NT2/D1 (cell line): Measurements from ENCODE around the gene RBM42.

ENCODE experiments used
- SUZ12 ChIP-seq: IDR thresholded peaks from 2 replicates; pipeline ENCODE4 v1.6.1; 2011; ENCODE audit not compliant: insufficient read length, insufficient read depth; ENCODE audit errors: extremely low read depth
- YY1 ChIP-seq: IDR thresholded peaks from 2 replicates; pipeline ENCODE4 v1.6.1; 2011; ENCODE audit not compliant: insufficient read length, insufficient read depth
- ZNF274 ChIP-seq: IDR thresholded peaks from 2 replicates; pipeline ENCODE4 v1.6.1; 2011; ENCODE audit warnings: mild to moderate bottlenecking, low read depth, low read length

DNA sequence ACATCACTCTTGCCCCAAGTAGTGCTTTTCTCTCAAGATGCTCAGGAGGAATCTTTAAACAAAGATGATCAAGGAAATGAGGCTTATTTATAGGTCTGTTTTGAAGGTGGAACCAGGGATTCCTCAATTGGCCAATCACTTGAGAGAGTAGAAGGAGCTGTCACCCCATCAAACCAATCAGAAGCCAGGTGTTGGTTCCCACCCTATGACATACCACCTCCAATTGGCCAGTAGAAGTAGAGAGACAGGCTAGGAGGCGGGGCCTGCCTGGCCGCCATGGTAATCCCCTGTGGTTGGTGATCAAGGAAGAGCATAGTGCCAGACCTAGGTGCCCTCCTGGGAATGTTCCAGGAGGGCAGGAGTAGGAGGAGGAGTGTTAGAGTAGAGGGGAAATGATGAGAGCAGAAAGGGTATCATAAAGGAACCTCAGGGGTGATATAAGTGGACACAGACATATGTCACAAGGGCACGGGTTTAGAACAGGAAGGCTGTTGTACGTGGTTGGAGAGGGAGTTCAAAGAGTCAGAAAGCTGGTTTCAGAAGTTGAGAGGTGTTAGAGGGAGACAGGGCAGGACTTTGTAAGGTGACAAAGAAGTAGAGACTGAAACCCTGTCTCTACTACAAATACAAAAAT lies 32.4 kb upstream of the RBM42 start:
- TF ChIP-seq SUZ12: no peak
- TF ChIP-seq YY1: no peak
- no peak for TF ChIP-seq ZNF274
